ENCODE data around the gene SEL1L3. TPM values are rescaled to one million over a fixed set of nuclear protein-coding genes. Genes with fewer than 3 reads are reported as not detected.

SEL1L3 gene
- total RNA-seq, 1 donor from 2014 or later, result 123 TPM

GRCh38 chr4:25750874-25751273, 111.9 kb downstream of the SEL1L3 start:
- DNase-seq (ENCODE audit: low read depth), result no peak
- no peaks in the 10 kb centered on the region for H3K27me3 ChIP-seq (ENCODE audit: control insufficient read depth, insufficient read depth, low read length)
- no peak overlapping the region for H3K4me3 ChIP-seq (ENCODE audit: low read depth, low read length)
- TF ChIP-seq CTCF (IDR thresholded peaks at IDR 0.05; ENCODE audit: insufficient read depth, low read length, poor library complexity, severe bottlenecking), result no peak
- H3K36me3 ChIP-seq (ENCODE audit: control insufficient read depth, insufficient read depth, low read length), result no peaks in the 10 kb centered on the region

- no peaks in the 10 kb centered on the region for H3K27me3 ChIP-seq (ENCODE audit: control insufficient read depth, insufficient read depth, low read length)
- no peaks in the 10 kb centered on the region for H3K36me3 ChIP-seq (ENCODE audit: control insufficient read depth, insufficient read depth, low read length)
- DNase-seq (ENCODE audit: low read depth), result peak; percentile 7
- H3K4me3 ChIP-seq (ENCODE audit: low read depth, low read length), result no peak overlapping the region
- TF ChIP-seq CTCF (IDR thresholded peaks at IDR 0.05; ENCODE audit: insufficient read depth, low read length, poor library complexity, severe bottlenecking), result no peak
These were observed 113.5 kb downstream of the SEL1L3 start for GRCh38 chr4:25749150-25749794.

- no peaks in the 10 kb centered on the region for H3K36me3 ChIP-seq (ENCODE audit: control insufficient read depth, insufficient read depth, low read length)
- no peak for DNase-seq (ENCODE audit: low read depth)
- H3K4me3 ChIP-seq (ENCODE audit: low read depth, low read length), result no peak overlapping the region
- H3K27me3 ChIP-seq (ENCODE audit: control insufficient read depth, insufficient read depth, low read length), result no peaks in the 10 kb centered on the region
- no peak for TF ChIP-seq CTCF (IDR thresholded peaks at IDR 0.05; ENCODE audit: insufficient read depth, low read length, poor library complexity, severe bottlenecking)
These were observed 118.8 kb downstream of the SEL1L3 start for GRCh38 chr4:25743971-25744370.

- no peak for TF ChIP-seq CTCF (IDR thresholded peaks at IDR 0.05; ENCODE audit: insufficient read depth, low read length, poor library complexity, severe bottlenecking)
- no peak for DNase-seq (ENCODE audit: low read depth)
- Histone ChIP-seq H3K4me3 (ENCODE audit: low read depth, low read length) (no peak overlapping the region), H3K27me3 (ENCODE audit: control insufficient read depth, insufficient read depth, low read length) (no peaks in the 10 kb centered on the region), H3K36me3 (ENCODE audit: control insufficient read depth, insufficient read depth, low read length) (no peaks in the 10 kb centered on the region)
These were observed 133.2 kb downstream of the SEL1L3 start for GRCh38 chr4:25729564-25729963.

- no peak overlapping the region for H3K4me3 ChIP-seq (ENCODE audit: low read depth, low read length)
- TF ChIP-seq CTCF (IDR thresholded peaks at IDR 0.05; ENCODE audit: insufficient read depth, low read length, poor library complexity, severe bottlenecking), result no peak
These were observed 133.9 kb downstream of the SEL1L3 start for GRCh38 chr4:25728886-25729285.

More at GRCh38 chr4:25728886-25729285, 133.9 kb downstream of the SEL1L3 start:
- no peaks in the 10 kb centered on the region for H3K36me3 ChIP-seq (ENCODE audit: control insufficient read depth, insufficient read depth, low read length)
- H3K27me3 ChIP-seq (ENCODE audit: control insufficient read depth, insufficient read depth, low read length), result no peaks in the 10 kb centered on the region
- DNase-seq (ENCODE audit: low read depth), result no peak
